ENCODE measurements around the gene ROBO4.

DNA sequence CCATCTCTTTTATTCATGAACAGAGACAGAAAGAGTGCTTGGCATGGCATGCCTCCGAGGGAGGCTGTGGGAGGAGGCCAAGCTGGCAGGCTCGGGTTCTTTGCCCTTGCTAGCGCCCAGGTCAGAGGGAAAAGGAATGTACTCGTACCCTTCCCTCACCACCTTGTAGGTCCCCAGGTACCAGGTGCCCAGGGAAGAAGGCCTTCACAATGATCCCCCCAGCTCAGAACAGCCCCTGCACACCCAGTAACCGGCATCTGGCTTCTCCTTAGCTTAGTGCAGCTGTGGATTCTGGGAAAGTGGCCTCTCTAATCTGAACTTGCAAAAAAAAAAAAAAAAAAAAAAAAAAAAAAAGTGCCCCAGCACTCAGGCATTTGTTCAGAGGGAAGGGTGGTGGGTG, 22.7 kb upstream of the ROBO4 start:
- TF ChIP-seq FOXM1 (IDR thresholded peaks at IDR 0.05; ENCODE audit: borderline replicate concordance) (no peak), TARDBP (IDR thresholded peaks at IDR 0.05) (no peak)

Measured in HEK293T (cell line).